Testis (tissue), 2 donors: ENCODE measurements around the gene SLC6A18.

Experiments used
- POLR2A ChIP-seq: fragments of 450-650 bp; IDR thresholded peaks from one replicate; pipeline ENCODE4 v1.6.1; 2017; ENCODE audit warnings: antibody characterized with exemption, mild to moderate bottlenecking, moderate library complexity
- TF ChIP-seq, protein P1 (sequence below), 3 experiments: fragments of 450-650 bp in 2 of 3; fragments of 200-600 bp in 1 of 3; sonication (generic) in 1 of 3; IDR thresholded peaks; one replicate each; pipeline ENCODE4 v1.5.1; 2016 to 2019; ENCODE audit warnings: antibody characterized with exemption in 3 of 3, mild to moderate bottlenecking in 2 of 3, moderate library complexity in 1 of 3

- TF ChIP-seq, protein P1, sequence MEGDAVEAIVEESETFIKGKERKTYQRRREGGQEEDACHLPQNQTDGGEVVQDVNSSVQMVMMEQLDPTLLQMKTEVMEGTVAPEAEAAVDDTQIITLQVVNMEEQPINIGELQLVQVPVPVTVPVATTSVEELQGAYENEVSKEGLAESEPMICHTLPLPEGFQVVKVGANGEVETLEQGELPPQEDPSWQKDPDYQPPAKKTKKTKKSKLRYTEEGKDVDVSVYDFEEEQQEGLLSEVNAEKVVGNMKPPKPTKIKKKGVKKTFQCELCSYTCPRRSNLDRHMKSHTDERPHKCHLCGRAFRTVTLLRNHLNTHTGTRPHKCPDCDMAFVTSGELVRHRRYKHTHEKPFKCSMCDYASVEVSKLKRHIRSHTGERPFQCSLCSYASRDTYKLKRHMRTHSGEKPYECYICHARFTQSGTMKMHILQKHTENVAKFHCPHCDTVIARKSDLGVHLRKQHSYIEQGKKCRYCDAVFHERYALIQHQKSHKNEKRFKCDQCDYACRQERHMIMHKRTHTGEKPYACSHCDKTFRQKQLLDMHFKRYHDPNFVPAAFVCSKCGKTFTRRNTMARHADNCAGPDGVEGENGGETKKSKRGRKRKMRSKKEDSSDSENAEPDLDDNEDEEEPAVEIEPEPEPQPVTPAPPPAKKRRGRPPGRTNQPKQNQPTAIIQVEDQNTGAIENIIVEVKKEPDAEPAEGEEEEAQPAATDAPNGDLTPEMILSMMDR (IDR thresholded peaks at IDR 0.05): no peak
- TF ChIP-seq POLR2A: no peak
Measured at GRCh38 chr5:1292846-1293415, 67.8 kb downstream of the SLC6A18 start.
